Activated naive CD4-positive, alpha-beta T cell (primary cell): Measurements from ENCODE around the gene MTHFSD.

Source experiments
- DNase-seq, 4 experiments: peaks; one replicate each; lab custom pipeline; 2025; lab: John Stamatoyannopoulos, UW

The MTHFSD gene

GRCh38 chr16:86550281-86550680 is 4.8 kb downstream of the MTHFSD start:
- no peak for DNase-seq

GRCh38 chr16:86549893-86550190 is 5.2 kb downstream of the MTHFSD start:
- no peak for DNase-seq

- DNase-seq, result no peak
Measured at GRCh38 chr16:86549076-86549892, 5.8 kb downstream of the MTHFSD start.

- DNase-seq, result no peak
Measured at GRCh38 chr16:86547286-86547685, 7.7 kb downstream of the MTHFSD start.

- no peak for DNase-seq
Measured at GRCh38 chr16:86546638-86547013, 8.4 kb downstream of the MTHFSD start.

- no peak for DNase-seq
Measured at GRCh38 chr16:86545954-86546637, 8.9 kb downstream of the MTHFSD start.

- DNase-seq, result no peak
Measured at GRCh38 chr16:86545481-86545880, 9.6 kb downstream of the MTHFSD start.

- DNase-seq, result no peak
Measured at GRCh38 chr16:86542756-86543750, 12.0 kb downstream of the MTHFSD start.

GRCh38 chr16:86541560-86541959 is 13.5 kb downstream of the MTHFSD start:
- DNase-seq, result no peak

- DNase-seq, result no peak
Measured at GRCh38 chr16:86540894-86541293, 14.1 kb downstream of the MTHFSD start.

- no peak for DNase-seq
Measured at GRCh38 chr16:86538196-86538780, 16.7 kb downstream of the MTHFSD start.

- no peak for DNase-seq
Measured at GRCh38 chr16:86537486-86537885, 17.5 kb downstream of the MTHFSD start.

- DNase-seq, result no peak
Measured at GRCh38 chr16:86536621-86537020, 18.4 kb downstream of the MTHFSD start.

GRCh38 chr16:86534779-86535615 is 20.0 kb downstream of the MTHFSD start:
- DNase-seq, result no peak

GRCh38 chr16:86533767-86534351 is 21.2 kb downstream of the MTHFSD start:
- DNase-seq, result no peak

- DNase-seq, result no peak
Measured at GRCh38 chr16:86533076-86533475, 22.0 kb downstream of the MTHFSD start.

GRCh38 chr16:86532526-86532815 is 22.6 kb downstream of the MTHFSD start:
- DNase-seq, result no peak

GRCh38 chr16:86531641-86532525 is 23.2 kb downstream of the MTHFSD start:
- no peak for DNase-seq

GRCh38 chr16:86531191-86531545 is 23.9 kb downstream of the MTHFSD start:
- DNase-seq, result no peak
